ENCODE data around the gene IRS2. TPM values are rescaled to one million over a fixed set of nuclear protein-coding genes. Genes with fewer than 3 reads are reported as not detected.

The IRS2 gene
- total and polyA plus RNA-seq, 8 donors = 2.8 to 9.8 (median 4.9) TPM

DNA sequence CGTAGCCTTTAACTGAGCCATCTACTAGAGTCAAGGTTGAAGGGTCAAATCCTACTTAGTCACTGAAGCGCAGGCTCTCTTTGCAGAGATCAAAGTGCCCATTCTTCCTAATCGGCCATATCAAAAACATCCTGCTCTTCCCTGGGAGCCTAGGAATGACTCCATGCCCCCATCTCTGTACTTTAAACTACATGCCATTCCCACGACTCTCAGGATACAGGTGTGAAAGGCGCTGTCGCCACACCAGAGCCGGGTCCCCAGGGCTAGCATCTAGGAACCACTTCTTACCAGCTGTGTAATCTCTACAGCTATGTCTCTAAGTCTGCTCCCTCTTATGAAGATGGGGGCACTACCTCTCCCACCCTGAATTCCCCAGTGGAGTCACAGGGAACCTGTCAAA lies 22.3 kb downstream of the IRS2 start:
- no peak for FAIRE-seq
- 83 to 86% methylated on average over 7 of the region's 7 CpGs for WGBS, 2 donors
- no peak for DNase-seq
- Histone ChIP-seq H3K4me3 (no peak overlapping the region), H3K27ac (no peak overlapping the region), H3K27me3 (no peaks in the 10 kb centered on the region), H3K36me3 (no peaks in the 10 kb centered on the region), H3K9me3 (no peaks in the 10 kb centered on the region), H3K4me1 (no peaks in the 10 kb centered on the region)
- ATAC-seq = no peak
- TF ChIP-seq CTCF (IDR thresholded peaks at IDR 0.05) = no peak
- intact Hi-C loops (cut with DNase I) = no loop called here

DNA sequence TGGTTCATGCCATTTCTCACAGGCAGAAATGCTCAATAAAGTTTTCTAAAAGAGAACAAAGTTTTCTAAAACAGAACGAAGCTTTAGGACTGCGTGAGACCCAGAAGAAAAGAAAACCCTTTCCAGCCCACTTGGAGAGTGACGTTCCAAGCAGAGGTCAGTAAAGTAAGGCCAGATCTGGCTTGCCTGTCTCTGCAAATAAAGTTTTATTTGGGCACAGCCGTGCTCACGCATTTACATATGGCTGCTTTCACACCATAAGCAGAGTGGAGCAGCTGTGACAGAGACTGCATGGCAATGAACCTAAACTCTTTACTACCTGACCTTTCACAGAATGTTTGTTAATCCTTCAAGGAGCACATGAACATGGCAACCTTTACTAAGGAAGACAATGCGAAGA lies 23.6 kb downstream of the IRS2 start:
- H3K4me1 ChIP-seq = no peaks in the 10 kb centered on the region
- WGBS, 2 donors = 92 to 93% methylated on average over 6 of the region's 6 CpGs
- no peak for DNase-seq
- TF ChIP-seq CTCF (IDR thresholded peaks at IDR 0.05) = no peak
- H3K27ac ChIP-seq = no peak overlapping the region
- FAIRE-seq = no peak
- no peaks in the 10 kb centered on the region for H3K9me3 ChIP-seq
- no peaks in the 10 kb centered on the region for H3K36me3 ChIP-seq
- ATAC-seq = no peak
- intact Hi-C loops (cut with DNase I) = no loop called here
- H3K27me3 ChIP-seq = no peaks in the 10 kb centered on the region
- H3K4me3 ChIP-seq = no peak overlapping the region

GRCh38 chr13:109761695-109762094 lies 24.7 kb downstream of the IRS2 start:
- TF ChIP-seq CTCF (IDR thresholded peaks at IDR 0.05) = no peak
- DNase-seq = no peak
- H3K4me3 ChIP-seq = no peak overlapping the region
- FAIRE-seq = no peak
- no peaks in the 10 kb centered on the region for H3K4me1 ChIP-seq
- no peaks in the 10 kb centered on the region for H3K27me3 ChIP-seq
- H3K36me3 ChIP-seq = no peaks in the 10 kb centered on the region
- H3K27ac ChIP-seq = no peak overlapping the region
- no peak for ATAC-seq
- 86 to 89% methylated on average over 1 of the region's 1 CpG for WGBS, 2 donors
- H3K9me3 ChIP-seq = no peaks in the 10 kb centered on the region
- intact Hi-C loops (cut with DNase I) = no loop called here

- ATAC-seq = no peak
- FAIRE-seq = no peak
- intact Hi-C loops (cut with DNase I) = no loop called here
- 82 to 91% methylated on average over 8 of the region's 8 CpGs for WGBS, 2 donors
- Histone ChIP-seq H3K27ac (no peak overlapping the region), H3K9me3 (no peaks in the 10 kb centered on the region), H3K4me3 (no peak overlapping the region), H3K36me3 (peaks cover 0 to 3% (median 0%) of the 10 kb centered on the region in 3 donors), H3K4me1 (no peaks in the 10 kb centered on the region), H3K27me3 (no peaks in the 10 kb centered on the region)
- TF ChIP-seq CTCF (IDR thresholded peaks at IDR 0.05) = no peak
- DNase-seq = no peak
Observed at GRCh38 chr13:109760951-109761350, 25.4 kb downstream of the IRS2 start.

DNA sequence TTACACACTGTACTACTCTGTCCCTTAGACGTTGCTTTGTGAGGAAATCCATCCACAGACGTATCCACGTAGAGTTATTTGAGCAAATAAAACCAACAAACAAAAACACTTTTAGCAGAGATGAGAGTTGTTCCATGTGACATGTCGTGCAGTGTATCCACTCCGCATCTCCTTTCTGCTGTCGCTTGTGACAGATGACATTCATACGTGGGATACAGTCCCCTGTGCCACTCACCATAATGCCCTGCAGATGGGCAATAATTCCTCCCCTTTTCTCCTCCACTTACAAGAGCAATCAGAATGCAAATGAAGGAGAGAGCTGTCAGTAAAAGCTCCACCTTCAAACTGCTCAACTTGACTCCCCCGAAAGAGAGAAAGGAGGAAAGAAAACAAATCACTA lies 26.0 kb downstream of the IRS2 start:
- ATAC-seq (no peak), FAIRE-seq (no peak), DNase-seq (no peak)
- no peak overlapping the region for H3K27ac ChIP-seq
- no peaks in the 10 kb centered on the region for H3K4me1 ChIP-seq
- 81 to 83% methylated on average over 8 of the region's 8 CpGs for WGBS, 2 donors
- no peak overlapping the region for H3K4me3 ChIP-seq
- peaks cover 0 to 8% (median 5%) of the 10 kb centered on the region in 3 donors for H3K36me3 ChIP-seq
- no peaks in the 10 kb centered on the region for H3K9me3 ChIP-seq
- intact Hi-C loops (cut with DNase I) = no loop called here
- no peaks in the 10 kb centered on the region for H3K27me3 ChIP-seq
- no peak for TF ChIP-seq CTCF (IDR thresholded peaks at IDR 0.05)

Data from pancreas (tissue), 10 donors.